Liver (tissue), 3 donors: ENCODE data around the gene ELAVL2.

Experiments used
- ATF3 ChIP-seq: IDR thresholded peaks from 2 replicates; pipeline ENCODE4 v1.6.1; 2016; ENCODE audit warnings: antibody characterized with exemption
- CTCF ChIP-seq: fragments of 150-350 bp; IDR thresholded peaks from 2 replicates; pipeline ENCODE4 v1.5.1; 2017; ENCODE audit warnings: improper control_type of control experiment, low read depth, low read length; ENCODE audit not compliant: missing input control
- EGR1 ChIP-seq, 2 donors: IDR thresholded peaks; 2 replicates each; pipeline ENCODE4 v1.6.1; 2016 to 2018; ENCODE audit warnings: antibody characterized with exemption in 2 of 2, low read depth in 2 of 2
- FOXA1 ChIP-seq: IDR thresholded peaks from 2 replicates; pipeline ENCODE4 v1.6.1; 2016; ENCODE audit warnings: antibody characterized with exemption
- FOXA2 ChIP-seq: IDR thresholded peaks from 2 replicates; pipeline ENCODE4 v1.6.1; 2016; ENCODE audit warnings: antibody characterized with exemption
- GABPA ChIP-seq, 2 donors: IDR thresholded peaks in 1 of 2; conservative IDR thresholded peaks in 1 of 2; 2 replicates each; pipeline ENCODE4 v1.6.1; 2016; ENCODE audit warnings: antibody characterized with exemption in 2 of 2, mild to moderate bottlenecking in 1 of 2, moderate library complexity in 1 of 2
- JUND ChIP-seq, 2 donors: IDR thresholded peaks; 2 replicates each; pipeline ENCODE4 v1.6.1; 2016; ENCODE audit warnings: antibody characterized with exemption in 2 of 2
- MAX ChIP-seq: IDR thresholded peaks from 2 replicates; pipeline ENCODE4 v1.6.1; 2016; ENCODE audit warnings: antibody characterized with exemption
- RAD21 ChIP-seq, 2 donors: IDR thresholded peaks; 2 replicates each; pipeline ENCODE4 v1.6.1; 2016; ENCODE audit warnings: antibody characterized with exemption in 2 of 2, mild to moderate bottlenecking in 2 of 2
- RXRA ChIP-seq, 2 donors: IDR thresholded peaks; 2 replicates each; pipeline ENCODE4 v1.6.1; 2017 to 2018; ENCODE audit warnings: antibody characterized with exemption in 2 of 2, mild to moderate bottlenecking in 1 of 2
- TAF1 ChIP-seq: conservative IDR thresholded peaks from 2 replicates; pipeline ENCODE4 v1.6.1; 2016; ENCODE audit warnings: antibody characterized with exemption, mild to moderate bottlenecking
- YY1 ChIP-seq: IDR thresholded peaks from 2 replicates; pipeline ENCODE4 v1.6.1; 2016; ENCODE audit warnings: antibody characterized with exemption, mild to moderate bottlenecking
- donor health status: healthy.
- donor health status: healthy.

- TF ChIP-seq CTCF = no peak
- TF ChIP-seq FOXA1 = no peak
- TF ChIP-seq MAX = no peak
- no peak for TF ChIP-seq TAF1
- no peak for TF ChIP-seq FOXA2
- TF ChIP-seq YY1 = no peak
- no peak for TF ChIP-seq GABPA (IDR thresholded peaks at IDR 0.05 in 1 of 2, conservative IDR thresholded peaks at IDR 0.05 in 1 of 2)
- TF ChIP-seq RAD21 (IDR thresholded peaks at IDR 0.05) = no peak
- no peak for TF ChIP-seq RXRA (IDR thresholded peaks at IDR 0.05)
- TF ChIP-seq EGR1 (IDR thresholded peaks at IDR 0.05; ENCODE audit: low read depth in 2 of 2) = no peak
- TF ChIP-seq JUND (IDR thresholded peaks at IDR 0.05) = no peak
- no peak for TF ChIP-seq ATF3
These were observed 3.8 kb upstream of the ELAVL2 start for GRCh38 chr9:23829580-23830475.
